Activated CD4-positive, alpha-beta T cell treated with anti-CD3 and anti-CD28 coated beads, Interleukin-2, amount 10 ng/mL, durations not matched to agents 7 days and 5 days (primary cell): Measurements from ENCODE around the gene PRICKLE3. TPM values are rescaled to one million over a fixed set of nuclear protein-coding genes. Genes with fewer than 3 reads are reported as not detected.
A peak's percentile ranks its signal among the peaks of the same experiment; 100 is the strongest.
"Not testable (repeated sequence)": the region's sequence is repeated elsewhere in the genome, so short reads cannot be mapped to it uniquely, and the experiment has no call there.

Source experiments
- CTCF ChIA-PET: fragments of 350-600 bp; sonication (Branson Sonifier 250); formaldehyde crosslinking; loops from one replicate; lab custom pipeline; 2021; ENCODE audit warnings: antibody characterized with exemption; lab: Charles Lee
- POLR2A ChIA-PET: fragments of 350-600 bp; sonication (Branson Sonifier 250); formaldehyde crosslinking; loops from one replicate; lab custom pipeline; 2021; ENCODE audit warnings: antibody characterized with exemption; lab: Charles Lee
- DNase-seq: peaks from one replicate; pipeline ENCODE4 v3.0.0-alpha.2; 2020
- H3K27ac Mint-ChIP-seq: one replicate; pipeline ENCODE4 v1.8.0; 2021; ENCODE audit warnings: mild to moderate bottlenecking, moderate library complexity, mixed read lengths
- H3K27me3 Mint-ChIP-seq: one replicate; pipeline ENCODE4 v1.8.0; 2021; ENCODE audit warnings: mixed read lengths
- H3K36me3 Mint-ChIP-seq: one replicate; pipeline ENCODE4 v1.8.0; 2021; ENCODE audit warnings: low read depth, mixed read lengths
- H3K4me1 Mint-ChIP-seq: one replicate; pipeline ENCODE4 v1.8.0; 2021; ENCODE audit warnings: mixed read lengths
- H3K4me3 Mint-ChIP-seq: one replicate; pipeline ENCODE4 v1.8.0; 2021; ENCODE audit warnings: mild to moderate bottlenecking, moderate library complexity, mixed read lengths
- H3K9me3 Mint-ChIP-seq: one replicate; pipeline ENCODE4 v1.8.0; 2021; ENCODE audit warnings: mixed read lengths
- total RNA-seq, 2 experiments: library from RNA; stranded (reverse); gene quantifications; one replicate each; pipeline ENCODE4 v1.2.3, GENCODE V29; 2021

PRICKLE3 gene
- total RNA-seq, 2 experiments from 2014 or later: 13.7 to 17.6 TPM

GRCh38 chrX:49173544-49173943, 12.6 kb downstream of the PRICKLE3 start:
- H3K27me3 Mint-ChIP-seq, POLR2A ChIA-PET, DNase-seq, CTCF ChIA-PET, H3K9me3 Mint-ChIP-seq, H3K27ac Mint-ChIP-seq: not testable (repeated sequence)
- H3K36me3 Mint-ChIP-seq: peaks cover 33% of the 10 kb centered on the region
- peak overlapping the region; percentile 85 for H3K4me3 Mint-ChIP-seq
- peaks cover 46% of the 10 kb centered on the region for H3K4me1 Mint-ChIP-seq

DNA sequence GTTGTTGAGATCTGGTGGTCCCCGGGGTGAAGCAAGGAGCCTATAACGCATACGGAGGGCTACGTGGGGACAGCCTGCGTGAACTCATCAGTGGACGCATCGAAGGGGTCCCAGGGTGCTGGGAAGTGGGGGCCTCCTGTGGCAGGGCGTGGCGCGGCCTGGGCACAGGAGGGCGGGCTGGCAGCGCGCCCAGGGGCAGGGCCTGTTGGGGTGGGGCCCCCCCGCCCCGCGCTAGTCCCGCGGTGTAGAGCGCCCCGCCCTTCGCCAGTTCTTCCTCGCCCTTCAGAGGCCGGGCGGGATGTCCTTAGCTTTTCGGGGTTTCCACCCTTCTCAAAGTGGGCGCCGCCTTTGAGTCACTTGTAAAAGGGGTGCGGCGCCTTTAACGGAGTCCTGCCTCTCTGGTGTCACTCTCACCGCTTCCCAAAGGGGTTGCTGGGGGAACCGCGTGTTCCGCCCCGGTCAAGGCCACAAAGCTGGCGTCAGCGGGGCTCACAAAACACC, 13.8 kb downstream of the PRICKLE3 start:
- H3K27me3 Mint-ChIP-seq: no peaks in the 10 kb centered on the region
- no peaks in the 10 kb centered on the region for H3K9me3 Mint-ChIP-seq
- peak overlapping the region; percentile 90 for H3K27ac Mint-ChIP-seq
- ChIA-PET CTCF (no interaction called here), POLR2A (no interaction called here)
- peak; percentile 76 for DNase-seq
- peaks cover 49% of the 10 kb centered on the region for H3K4me1 Mint-ChIP-seq
- peaks cover 29% of the 10 kb centered on the region for H3K36me3 Mint-ChIP-seq
- peak overlapping the region; percentile 85 for H3K4me3 Mint-ChIP-seq

DNA sequence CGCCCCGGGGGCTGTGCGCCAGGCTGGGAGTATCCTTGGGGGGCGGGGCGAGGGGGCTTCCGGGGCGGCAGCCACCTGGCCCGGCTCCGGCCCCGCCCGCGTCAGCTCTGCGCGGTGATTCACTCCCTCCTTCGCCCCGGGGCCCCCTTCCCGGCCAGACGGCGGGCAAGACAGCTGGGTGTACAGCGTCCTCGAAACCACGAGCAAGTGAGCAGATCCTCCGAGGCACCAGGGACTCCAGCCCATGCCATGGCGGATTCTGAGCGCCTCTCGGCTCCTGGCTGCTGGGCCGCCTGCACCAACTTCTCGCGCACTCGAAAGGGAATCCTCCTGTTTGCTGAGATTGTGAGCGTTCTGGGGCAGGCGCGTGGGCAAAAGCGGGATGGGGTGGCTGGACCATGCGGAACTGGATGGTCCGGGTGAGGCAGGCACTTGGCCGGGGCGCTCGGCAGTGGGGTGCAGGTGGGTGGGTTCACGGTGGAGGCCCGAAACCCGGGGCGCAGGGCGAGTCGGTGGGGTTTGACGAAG, 14.4 kb downstream of the PRICKLE3 start, which contains the start of gene PLP2:
Gene PLP2, plus strand, starts transcription at position 147 of the 528 bp plus-strand sequence. Its CDS starts 103 bp downstream, at position 250.
- H3K4me3 Mint-ChIP-seq: peak within 1 kb of the TSS; percentile 85
- peaks cover 50% of the 10 kb centered on the region for H3K4me1 Mint-ChIP-seq
- ChIA-PET POLR2A (no interaction called here), CTCF (no interaction called here)
- peaks cover 28% of the 10 kb centered on the region for H3K36me3 Mint-ChIP-seq
- peak within 1 kb of the TSS; percentile 90 for H3K27ac Mint-ChIP-seq
- peak; percentile 62 for DNase-seq
- H3K9me3 Mint-ChIP-seq: no peaks in the 10 kb centered on the region
- no peaks in the 10 kb centered on the region for H3K27me3 Mint-ChIP-seq

DNA sequence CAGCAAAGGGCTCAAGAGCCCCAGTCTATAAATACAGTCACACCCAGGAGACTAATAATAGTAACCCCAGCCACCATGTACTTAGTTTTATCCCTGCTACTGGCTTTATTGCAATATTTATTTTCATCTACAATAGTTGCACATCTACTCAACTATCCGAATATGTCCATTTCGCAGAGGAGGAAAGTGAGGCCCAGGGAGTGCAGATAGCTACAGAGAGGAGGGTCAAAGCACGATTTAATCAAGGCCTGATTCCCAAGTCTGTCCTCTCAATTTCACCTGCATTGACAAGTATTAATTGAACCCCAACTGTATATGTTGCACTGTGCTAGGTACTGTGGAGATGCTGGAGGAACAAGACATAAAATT, 18.4 kb downstream of the PRICKLE3 start:
- Mint-ChIP-seq H3K4me3 (peak overlapping the region; percentile 80), H3K4me1 (peaks cover 43% of the 10 kb centered on the region), H3K27ac (peak overlapping the region; percentile 99), H3K36me3 (peaks cover 2% of the 10 kb centered on the region), H3K27me3 (no peaks in the 10 kb centered on the region), H3K9me3 (no peaks in the 10 kb centered on the region)
- CTCF ChIA-PET: interaction anchor here (0.6 to 1.4 kb wide), 3 partner anchors 12 to 45 kb away, joined by 3 to 5 read pairs (median 3); no protein-coding TSS in a partner anchor
- POLR2A ChIA-PET: no interaction called here
- no peak for DNase-seq

DNA sequence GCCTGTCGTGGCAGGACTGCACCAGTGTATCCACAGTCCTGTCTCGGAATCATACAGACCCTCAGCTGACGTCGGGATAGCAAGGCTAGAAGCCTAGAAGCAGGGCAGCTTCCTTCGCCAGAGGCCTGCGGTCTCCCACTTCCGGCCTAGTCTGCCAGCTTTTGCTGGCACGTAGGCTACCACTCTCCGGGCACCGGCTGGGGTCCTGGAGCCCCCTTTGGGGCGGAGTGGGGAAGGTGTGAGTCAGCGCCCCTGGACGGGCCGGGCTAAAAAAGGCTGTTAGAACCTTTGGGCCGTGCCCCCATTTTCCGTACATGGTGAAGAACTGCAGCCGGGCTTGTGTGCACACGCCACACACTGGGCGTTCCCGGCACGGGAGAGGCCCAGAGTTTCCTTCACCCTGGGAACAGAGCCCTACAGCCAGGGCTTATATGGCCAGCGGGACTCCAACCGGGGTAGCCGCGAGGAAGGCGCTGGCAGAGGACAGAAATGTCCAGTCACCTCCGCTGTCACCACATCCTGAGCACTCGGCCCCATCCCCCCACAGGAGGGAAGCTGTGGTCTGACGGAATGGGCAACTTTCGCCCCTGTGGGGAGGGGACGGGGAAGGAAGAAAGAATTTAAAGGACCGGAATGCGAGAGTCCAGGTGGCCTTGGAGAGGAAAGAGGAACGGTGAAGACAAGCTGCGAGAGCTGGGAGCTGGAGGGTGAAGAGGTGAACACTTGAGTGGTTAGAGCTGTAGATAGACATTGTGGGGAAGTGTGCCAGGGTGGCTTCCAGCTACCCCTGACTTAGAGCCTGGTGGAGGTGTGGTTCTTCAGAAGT, 19.0 kb downstream of the PRICKLE3 start:
- ChIA-PET POLR2A (no interaction called here), CTCF (interaction anchor here (0.6 to 1.5 kb wide), 9 partner anchors 8 to 274 kb away, joined by 3 to 5 read pairs (median 3); no protein-coding TSS in a partner anchor)
- peak overlapping the region; percentile 99 for H3K27ac Mint-ChIP-seq
- H3K27me3 Mint-ChIP-seq: no peaks in the 10 kb centered on the region
- peak; percentile 66 for DNase-seq
- no peaks in the 10 kb centered on the region for H3K36me3 Mint-ChIP-seq
- H3K4me1 Mint-ChIP-seq: peaks cover 41% of the 10 kb centered on the region
- no peaks in the 10 kb centered on the region for H3K9me3 Mint-ChIP-seq
- H3K4me3 Mint-ChIP-seq: peak overlapping the region; percentile 80

- ChIA-PET POLR2A (no interaction called here), CTCF (interaction anchor here (0.6 to 1.5 kb wide), 7 partner anchors 9 to 274 kb away, joined by 3 to 4 read pairs (median 3); no protein-coding TSS in a partner anchor)
- H3K36me3 Mint-ChIP-seq: no peaks in the 10 kb centered on the region
- DNase-seq: peak; percentile 74
- H3K4me1 Mint-ChIP-seq: peaks cover 38% of the 10 kb centered on the region
- no peaks in the 10 kb centered on the region for H3K27me3 Mint-ChIP-seq
- no peaks in the 10 kb centered on the region for H3K9me3 Mint-ChIP-seq
- peak overlapping the region; percentile 80 for H3K4me3 Mint-ChIP-seq
- H3K27ac Mint-ChIP-seq: peak overlapping the region; percentile 99
Measured at GRCh38 chrX:49165901-49166881, 20.0 kb downstream of the PRICKLE3 start.

GRCh38 chrX:49164589-49165360, 21.4 kb downstream of the PRICKLE3 start:
- no peaks in the 10 kb centered on the region for H3K9me3 Mint-ChIP-seq
- H3K4me1 Mint-ChIP-seq: peaks cover 38% of the 10 kb centered on the region
- H3K27me3 Mint-ChIP-seq: no peaks in the 10 kb centered on the region
- DNase-seq: no peak
- CTCF ChIA-PET: interaction anchor here (1.3 to 2.4 kb wide), 2 partner anchors 10 to 27 kb away, joined by 4 to 14 read pairs; no protein-coding TSS in a partner anchor
- H3K4me3 Mint-ChIP-seq: peak overlapping the region; percentile 76
- POLR2A ChIA-PET: no interaction called here
- no peaks in the 10 kb centered on the region for H3K36me3 Mint-ChIP-seq
- peak overlapping the region; percentile 94 for H3K27ac Mint-ChIP-seq

- no peaks in the 10 kb centered on the region for H3K9me3 Mint-ChIP-seq
- DNase-seq: peak; percentile 79
- peaks cover 33% of the 10 kb centered on the region for H3K4me1 Mint-ChIP-seq
- peak overlapping the region; percentile 94 for H3K27ac Mint-ChIP-seq
- no peaks in the 10 kb centered on the region for H3K27me3 Mint-ChIP-seq
- ChIA-PET POLR2A (no interaction called here), CTCF (interaction anchor here (0.7 to 2.4 kb wide), 5 partner anchors 9 to 515 kb away, joined by 3 to 14 read pairs (median 4); no protein-coding TSS in a partner anchor)
- H3K4me3 Mint-ChIP-seq: peak overlapping the region; percentile 76
- no peaks in the 10 kb centered on the region for H3K36me3 Mint-ChIP-seq
Measured at GRCh38 chrX:49163555-49164419, 22.4 kb downstream of the PRICKLE3 start.

DNA sequence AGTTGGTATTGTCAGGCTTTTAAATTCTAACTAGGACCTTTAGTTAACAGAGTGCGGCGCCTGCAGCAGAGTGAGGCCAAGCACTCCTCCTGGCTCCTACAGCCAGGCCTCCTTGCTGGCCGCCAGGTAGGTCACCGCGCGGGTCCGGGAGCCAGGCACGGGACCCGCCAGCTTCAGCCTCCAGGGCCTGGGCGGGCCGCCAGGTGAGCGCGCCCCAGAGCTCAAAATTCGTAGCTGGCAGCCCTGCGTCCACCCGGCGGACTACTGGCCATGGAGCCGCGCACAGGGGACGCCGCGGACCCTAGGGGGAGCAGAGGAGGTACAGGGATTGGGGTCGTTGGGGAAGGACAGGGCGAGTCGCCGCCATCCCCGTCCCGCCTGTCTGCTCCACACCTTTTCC, 23.6 kb downstream of the PRICKLE3 start, which contains the start of gene MAGIX:
Gene MAGIX, plus strand, starts transcription at position 139 of the 400 bp plus-strand sequence. Its CDS starts 132 bp downstream, at position 271.
- no peak for DNase-seq
- ChIA-PET POLR2A (no interaction called here), CTCF (no interaction called here)
- Mint-ChIP-seq H3K9me3 (no peaks in the 10 kb centered on the region), H3K4me3 (peak within 1 kb of the TSS; percentile 65), H3K27ac (peak within 1 kb of the TSS; percentile 74), H3K4me1 (peaks cover 28% of the 10 kb centered on the region), H3K27me3 (no peaks in the 10 kb centered on the region), H3K36me3 (no peaks in the 10 kb centered on the region)

GRCh38 chrX:49161632-49162031, 24.5 kb downstream of the PRICKLE3 start:
- H3K27me3 Mint-ChIP-seq: no peaks in the 10 kb centered on the region
- ChIA-PET POLR2A (interaction anchor here (0.6 kb wide), 1 partner anchor 29 kb away, joined by 3 read pairs; no protein-coding TSS in a partner anchor), CTCF (no interaction called here)
- no peaks in the 10 kb centered on the region for H3K9me3 Mint-ChIP-seq
- no peaks in the 10 kb centered on the region for H3K36me3 Mint-ChIP-seq
- no peak overlapping the region for H3K4me3 Mint-ChIP-seq
- DNase-seq: no peak
- H3K27ac Mint-ChIP-seq: no peak overlapping the region
- peaks cover 20% of the 10 kb centered on the region for H3K4me1 Mint-ChIP-seq

DNA sequence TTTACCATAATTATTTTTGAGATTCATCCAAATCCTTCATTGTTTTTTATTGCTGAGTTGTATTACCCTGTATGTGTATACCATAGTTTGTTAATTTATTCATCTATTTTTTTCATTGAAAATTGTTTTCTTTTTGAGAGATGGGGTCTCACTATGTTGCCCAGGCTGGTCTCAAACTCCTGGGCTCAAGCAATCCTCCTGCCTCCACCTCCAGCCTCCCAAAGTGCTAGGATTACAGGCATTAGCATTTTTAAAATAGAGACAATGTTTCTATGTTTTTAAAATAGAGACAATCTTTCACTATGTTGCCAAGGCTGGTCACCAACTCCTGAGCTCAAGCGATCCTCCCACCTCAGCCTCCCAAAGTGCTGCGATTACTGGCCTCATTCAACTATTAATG, 25.3 kb downstream of the PRICKLE3 start:
- Mint-ChIP-seq H3K27ac (no peak overlapping the region), H3K4me3 (no peak overlapping the region), H3K27me3 (no peaks in the 10 kb centered on the region), H3K9me3 (no peaks in the 10 kb centered on the region), H3K4me1 (peaks cover 20% of the 10 kb centered on the region), H3K36me3 (no peaks in the 10 kb centered on the region)
- POLR2A ChIA-PET: no interaction called here
- CTCF ChIA-PET: no interaction called here
- no peak for DNase-seq
